HEK293 (cell line): ENCODE results near the gene SPRN.

Source experiments
- CTCF ChIP-seq: fragments of 450-650 bp; formaldehyde crosslinking; IDR thresholded peaks from 2 replicates; pipeline ENCODE4 v1.5.1; 2016; ENCODE audit warnings: missing biosample characterization, missing genetic modification characterization
- PBX3 ChIP-seq: sonication (generic); formaldehyde crosslinking; IDR thresholded peaks from 2 replicates; pipeline ENCODE4 v1.8.1; 2022; ENCODE audit warnings: mild to moderate bottlenecking, moderate library complexity, missing genetic modification reagents
- PRDM2 ChIP-seq: fragments of 450-650 bp; formaldehyde crosslinking; IDR thresholded peaks from 2 replicates; pipeline ENCODE4 v1.5.1; 2016; ENCODE audit warnings: missing biosample characterization, missing genetic modification characterization, borderline replicate concordance
- REST ChIP-seq: fragments of 450-650 bp; formaldehyde crosslinking; IDR thresholded peaks from 2 replicates; pipeline ENCODE4 v1.5.1; 2016; ENCODE audit warnings: missing biosample characterization, missing genetic modification characterization
- ZBTB1 ChIP-seq: fragments of 450-650 bp; formaldehyde crosslinking; IDR thresholded peaks from 2 replicates; pipeline ENCODE4 v1.5.1; 2016; ENCODE audit warnings: missing biosample characterization, missing genetic modification characterization
- ZBTB7A ChIP-seq: fragments of 450-650 bp; formaldehyde crosslinking; IDR thresholded peaks from 2 replicates; pipeline ENCODE4 v1.5.1; 2016; ENCODE audit warnings: low read depth, missing biosample characterization, missing genetic modification characterization
- ZNF133 ChIP-seq: fragments of 450-650 bp; formaldehyde crosslinking; IDR thresholded peaks from 2 replicates; pipeline ENCODE4 v1.5.1; 2016; ENCODE audit warnings: missing biosample characterization, missing genetic modification characterization
- ZNF175 ChIP-seq: fragments of 450-650 bp; formaldehyde crosslinking; IDR thresholded peaks from 2 replicates; pipeline ENCODE4 v1.5.1; 2016; ENCODE audit warnings: missing biosample characterization, missing genetic modification characterization
- ZNF19 ChIP-seq: fragments of 450-650 bp; formaldehyde crosslinking; IDR thresholded peaks from 2 replicates; pipeline ENCODE4; 2016; ENCODE audit warnings: missing biosample characterization, missing genetic modification characterization, low read depth
- ZNF248 ChIP-seq: fragments of 450-650 bp; formaldehyde crosslinking; IDR thresholded peaks from 2 replicates; pipeline ENCODE4 v1.5.1; 2017; ENCODE audit warnings: missing biosample characterization, missing genetic modification characterization
- ZNF791 ChIP-seq: fragments of 450-650 bp; formaldehyde crosslinking; IDR thresholded peaks from 2 replicates; pipeline ENCODE4 v1.5.1; 2016; ENCODE audit warnings: missing biosample characterization, missing genetic modification characterization
- ZSCAN30 ChIP-seq: fragments of 450-650 bp; IDR thresholded peaks from 2 replicates; pipeline ENCODE4 v1.5.1; 2018; ENCODE audit warnings: missing biosample characterization, mild to moderate bottlenecking, missing genetic modification characterization, moderate library complexity

GRCh38 chr10:133377025-133377817, 47.2 kb downstream of the SPRN start:
- TF ChIP-seq CTCF (tag by site-specific recombination) (no peak), PRDM2 (tag by site-specific recombination) (no peak), ZBTB7A (no peak), ZNF248 (tag by site-specific recombination) (no peak), ZNF791 (tag by site-specific recombination) (no peak), ZNF175 (tag by site-specific recombination) (no peak), ZNF19 (tag by site-specific recombination) (no peak), PBX3 (CRISPR knock-in tag) (no peak), ZSCAN30 (tag by site-specific recombination) (no peak), REST (tag by site-specific recombination) (no peak), ZBTB1 (tag by site-specific recombination) (no peak), ZNF133 (tag by site-specific recombination) (no peak)
